ENCODE results near the gene UMODL1. TPM values are rescaled to one million over a fixed set of nuclear protein-coding genes. Genes with fewer than 3 reads are reported as not detected.

The UMODL1 gene
- total and polyA plus RNA-seq, 2 of the 13 experiments (the other 11 are each of a cell fraction or from before 2014, with no cell fraction given) = not detected

GRCh38 chr21:42093991-42094421, 22.9 kb downstream of the UMODL1 start:
- H3K27ac ChIP-seq (ENCODE audit: extremely low read length, insufficient read depth, low read length) = no peak overlapping the region
- POLR2A ChIA-PET = no interaction called here
- peaks cover 12% of the 10 kb centered on the region for H3K4me1 ChIP-seq (ENCODE audit: insufficient read depth, low read length)
- ATAC-seq (no peak), FAIRE-seq (no peak), DNase-seq (ENCODE audit: low spot score) (peak; percentile 11)
- peaks cover 12% of the 10 kb centered on the region for H3K9me3 ChIP-seq (ENCODE audit: low read length)
- WGBS (ENCODE audit: low lambda C conversion rate) = 60% methylated on average over 15 of the region's 15 CpGs
- no peaks in the 10 kb centered on the region for H3K79me2 ChIP-seq (ENCODE audit: insufficient read depth, low read length)
- H3K9ac ChIP-seq (ENCODE audit: insufficient read depth, low read depth, low read length) = no peak overlapping the region
- H3K27me3 ChIP-seq (ENCODE audit: control insufficient read depth in 1 of 2, insufficient read depth in 2 of 2, low read length in 2 of 2) = peaks cover 0 to 19% of the 10 kb centered on the region in 2 experiments; a peak in 4 of 5 replicates
- TF ChIP-seq PRMT3 (CRISPR knock-in tag; IDR thresholded peaks at IDR 0.05; ENCODE audit: borderline replicate concordance, low read depth) (no peak), ZBTB2 (CRISPR knock-in tag; IDR thresholded peaks at IDR 0.05; ENCODE audit: low read depth) (no peak), MTA1 (CRISPR knock-in tag; IDR thresholded peaks at IDR 0.05; ENCODE audit: borderline replicate concordance) (no peak), ZNF44 (CRISPR knock-in tag; IDR thresholded peaks at IDR 0.05) (no peak), SP4 (CRISPR knock-in tag; IDR thresholded peaks at IDR 0.05) (no peak), ZNF282 (IDR thresholded peaks at IDR 0.05; ENCODE audit: partially characterized antibody) (no peak), ZNF720 (CRISPR knock-in tag; IDR thresholded peaks at IDR 0.05) (no peak), ZNF253 (CRISPR knock-in tag; IDR thresholded peaks at IDR 0.05; ENCODE audit: borderline replicate concordance) (no peak), DMTF1 (CRISPR knock-in tag; IDR thresholded peaks at IDR 0.05) (no peak), MAF1 (CRISPR knock-in tag; IDR thresholded peaks at IDR 0.05; ENCODE audit: borderline replicate concordance) (no peak), ZKSCAN1 (IDR thresholded peaks at IDR 0.05; ENCODE audit: low read length) (no peak)
- in situ Hi-C loops (cut with HindIII; ENCODE audit: extremely low pct_ligation_motif_present, low pct_unique_long_range_greater_than_20kb) (no loop called here), intact Hi-C loops (cut with micrococcal nuclease; ENCODE audit: unreplicated experiment) (no loop called here)
- CTCF ChIA-PET (ENCODE audit: low intra/inter-chr PET ratio, low total read pairs) = no interaction called here
- H3K4me2 ChIP-seq (ENCODE audit: low read depth, low read length) = no peak overlapping the region
- no peaks in the 10 kb centered on the region for H4K20me1 ChIP-seq (ENCODE audit: insufficient read depth, low read length)
- H2AFZ ChIP-seq (ENCODE audit: low read length) = no peak overlapping the region
- BruUV-seq (replicated peaks) = no TSS peak
- no peaks in the 10 kb centered on the region for H3K36me3 ChIP-seq (replicated peaks in 1 of 2; ENCODE audit: control insufficient read depth in 1 of 2, insufficient read depth in 2 of 2, low read length in 2 of 2)
- no peak overlapping the region for H3K4me3 ChIP-seq (replicated peaks in 1 of 3; ENCODE audit: insufficient read depth in 1 of 3, low read depth in 2 of 3, low read length in 3 of 3)
